GM12801 (cell line): ENCODE measurements around the gene NTRK3.

Experiments
- CTCF ChIP-seq: IDR thresholded peaks from one replicate; pipeline ENCODE4 v1.5.1; 2011; ENCODE audit warnings: control low read depth; ENCODE audit not compliant: insufficient read length; ENCODE audit errors: extremely low read depth

NTRK3 gene

DNA sequence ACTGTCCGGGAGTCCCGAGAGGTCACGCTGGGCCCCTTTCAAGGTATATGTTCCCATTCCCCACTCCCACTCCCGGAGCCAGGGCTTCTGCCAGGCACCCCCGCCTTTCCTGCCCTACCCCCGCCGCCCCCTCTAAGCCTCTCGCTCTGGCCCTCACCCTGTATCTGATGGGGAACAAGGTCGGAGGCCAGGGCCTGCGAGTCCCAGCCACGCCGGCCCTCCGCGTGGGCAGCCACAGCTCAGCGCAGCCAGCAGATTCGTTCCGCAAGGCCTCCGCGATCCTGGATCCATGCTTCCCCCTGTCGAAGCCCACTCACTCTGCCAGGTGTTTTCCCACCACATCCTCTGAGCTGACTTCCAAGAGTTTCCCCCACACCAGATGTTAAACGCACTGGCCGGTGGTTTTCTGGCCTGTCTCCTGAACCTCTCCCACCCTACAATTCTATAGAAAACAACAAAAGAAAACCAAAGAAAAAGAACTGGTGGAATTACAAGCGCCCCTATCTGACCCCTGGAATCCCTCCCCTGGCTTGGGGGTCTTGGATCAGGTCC lies 303.7 kb downstream of the NTRK3 start:
- TF ChIP-seq CTCF = no peak

GRCh38 chr15:87949575-87950223 lies 306.8 kb downstream of the NTRK3 start:
- no peak for TF ChIP-seq CTCF

DNA sequence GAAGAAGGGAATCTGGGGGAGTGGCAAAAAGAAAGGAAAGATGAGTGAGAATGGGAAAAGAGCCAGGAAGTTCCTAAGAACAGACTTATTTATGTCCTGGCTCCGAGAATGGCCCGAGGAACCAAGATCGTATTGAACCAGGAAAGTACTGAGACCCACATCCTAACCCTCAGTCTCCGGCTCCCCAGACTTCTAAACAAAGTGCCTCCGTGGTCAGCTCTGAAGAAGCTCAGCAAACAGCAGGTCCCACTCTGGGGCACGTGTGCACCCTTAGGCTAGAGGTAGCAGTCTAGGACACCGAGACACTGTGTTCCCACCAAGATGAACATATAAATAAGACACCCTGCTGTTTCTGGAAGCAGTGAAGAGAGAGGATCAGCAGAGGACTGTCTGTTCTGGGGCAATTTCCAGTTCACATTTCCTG lies 307.4 kb downstream of the NTRK3 start:
- no peak for TF ChIP-seq CTCF

DNA sequence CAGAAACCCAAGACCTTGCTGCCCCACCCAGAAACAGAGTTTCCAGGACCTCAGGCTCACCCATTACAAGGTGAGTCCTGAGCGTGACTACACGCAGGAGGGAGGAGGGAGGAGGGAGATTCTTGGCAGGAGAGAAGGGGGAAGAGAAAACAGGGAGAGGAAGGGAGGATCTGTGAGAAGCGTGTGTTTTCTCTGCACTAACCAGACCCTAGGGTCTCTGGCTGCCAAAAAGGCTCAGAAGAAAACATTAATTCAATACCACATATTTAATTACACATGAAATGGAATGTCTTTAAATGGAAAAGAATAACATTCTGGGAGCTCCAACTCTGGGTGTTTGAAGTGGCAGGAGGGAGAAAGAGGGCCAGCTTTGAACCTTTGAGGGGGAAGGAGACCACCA lies 309.0 kb downstream of the NTRK3 start:
- TF ChIP-seq CTCF = no peak

DNA sequence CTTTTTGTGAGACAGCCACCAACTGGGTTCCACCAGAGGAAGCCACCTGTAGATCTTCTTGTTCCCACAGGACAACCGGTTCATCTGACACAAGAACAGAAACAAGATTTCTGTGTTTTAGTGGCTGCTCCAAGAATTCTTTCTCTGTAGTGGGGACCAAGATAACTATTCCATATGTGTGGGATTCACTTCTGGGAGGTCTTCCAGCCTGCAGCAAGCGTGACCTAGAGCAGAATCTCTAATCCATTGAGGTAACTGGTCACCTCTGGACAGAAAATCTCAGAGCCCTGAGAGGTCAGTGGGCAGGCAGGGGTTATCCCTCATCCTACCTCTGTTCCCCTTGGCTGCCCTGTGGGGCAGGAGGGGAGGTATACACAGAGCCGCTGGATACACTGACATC lies 311.3 kb downstream of the NTRK3 start:
- TF ChIP-seq CTCF = no peak

DNA sequence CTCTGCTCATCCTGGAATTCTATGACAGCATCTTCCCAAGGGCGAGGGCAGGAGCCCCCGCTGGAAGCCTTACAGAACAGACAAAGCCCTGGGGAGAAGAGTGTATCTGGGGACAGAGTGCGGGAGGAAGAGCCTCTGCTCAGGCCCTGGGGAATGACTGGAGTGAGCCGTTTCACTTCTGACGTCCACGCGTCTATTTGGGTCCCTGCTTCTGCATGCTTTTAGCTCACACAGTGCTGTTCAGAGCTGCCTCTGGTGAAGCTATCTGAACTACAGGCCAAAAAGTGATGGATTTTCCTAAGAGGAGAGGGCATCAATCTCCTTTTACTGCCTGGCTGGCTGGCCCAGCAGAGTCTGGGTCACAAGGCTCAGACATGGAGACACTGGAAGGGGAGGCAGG lies 311.8 kb downstream of the NTRK3 start:
- no peak for TF ChIP-seq CTCF

DNA sequence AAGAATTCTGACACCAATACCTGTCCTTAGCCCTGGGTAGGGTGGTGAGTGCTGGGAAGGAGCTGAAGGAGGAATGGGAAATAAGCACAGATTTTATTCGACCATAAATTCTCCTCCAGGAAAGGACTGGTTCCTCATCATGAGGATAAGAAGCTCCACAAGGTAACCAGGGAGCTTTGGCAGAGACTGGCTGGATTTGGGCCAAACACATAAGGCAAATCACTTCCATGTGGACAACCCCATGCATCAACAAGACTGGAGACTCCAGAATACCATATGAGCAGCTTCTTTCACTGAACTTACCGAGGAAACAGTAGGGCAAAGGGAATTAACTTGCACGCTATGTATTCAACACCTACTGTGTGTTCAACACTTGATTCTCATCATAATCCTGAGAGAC lies 312.5 kb downstream of the NTRK3 start:
- TF ChIP-seq CTCF = no peak

- TF ChIP-seq CTCF = no peak
These were observed 312.9 kb downstream of the NTRK3 start for GRCh38 chr15:87943626-87944025.
